SK-N-DZ (cell line): Measurements from ENCODE around the gene KRT37. TPM values are rescaled to one million over a fixed set of nuclear protein-coding genes. Genes with fewer than 3 reads are reported as not detected.

Experiments used
- DNase-seq: peaks from one replicate; pipeline ENCODE4 v3.0.0-alpha.2; 2015; ENCODE audit warnings: low spot score
- polyA plus RNA-seq, 2 experiments: library from polyadenylated mRNA; depleted of rRNA; stranded (reverse); fragments of >200 nt; gene quantifications; 2 replicates each; pipeline ENCODE4 v1.2.3, GENCODE V29; 2014

KRT37 gene
- polyA plus RNA-seq (2014; cell fraction: cytosol; rRNA removed) = not detected in 2 replicates
- not detected in 2 replicates for polyA plus RNA-seq (2014; cell fraction: nucleus; rRNA removed)

GRCh38 chr17:41424111-41424635, at the start of gene KRT37:
TSS of gene KRT37 (minus strand) at chr17:41424585. CDS start at chr17:41424523, 62 bp downstream.
- no peak for DNase-seq

- no peak for DNase-seq
Observed at GRCh38 chr17:41468346-41468745, 44.0 kb upstream of the KRT37 start.

GRCh38 chr17:41467561-41467960, 43.2 kb upstream of the KRT37 start:
- no peak for DNase-seq

GRCh38 chr17:41466988-41467387, 42.6 kb upstream of the KRT37 start, which contains the start of gene KRT32:
TSS of gene KRT32 (minus strand) at chr17:41467386. CDS start at chr17:41467325, 61 bp downstream.
- no peak for DNase-seq

GRCh38 chr17:41464682-41465081, 40.3 kb upstream of the KRT37 start:
- DNase-seq = no peak

GRCh38 chr17:41464173-41464572, 39.8 kb upstream of the KRT37 start:
- DNase-seq = no peak

- DNase-seq = no peak
Observed at GRCh38 chr17:41463746-41464145, 39.4 kb upstream of the KRT37 start.

- DNase-seq = no peak
Observed at GRCh38 chr17:41462705-41463104, 38.3 kb upstream of the KRT37 start.

GRCh38 chr17:41457676-41458075, 33.3 kb upstream of the KRT37 start:
- DNase-seq = no peak

- DNase-seq = no peak
Observed at GRCh38 chr17:41456204-41456603, 31.8 kb upstream of the KRT37 start.

- DNase-seq = no peak
Observed at GRCh38 chr17:41455236-41455635, 30.9 kb upstream of the KRT37 start.

- no peak for DNase-seq
Observed at GRCh38 chr17:41453066-41453465, 28.7 kb upstream of the KRT37 start.

- no peak for DNase-seq
Observed at GRCh38 chr17:41452281-41452680, 27.9 kb upstream of the KRT37 start.

GRCh38 chr17:41451154-41451728, 26.9 kb upstream of the KRT37 start:
- DNase-seq = no peak

- no peak for DNase-seq
Observed at GRCh38 chr17:41449008-41449407, 24.6 kb upstream of the KRT37 start.

- DNase-seq = no peak
Observed at GRCh38 chr17:41448506-41448905, 24.1 kb upstream of the KRT37 start.

- DNase-seq = no peak
Observed at GRCh38 chr17:41446806-41447205, 22.4 kb upstream of the KRT37 start.

GRCh38 chr17:41444640-41445039, 20.3 kb upstream of the KRT37 start:
- DNase-seq = no peak

GRCh38 chr17:41444186-41444585, 19.8 kb upstream of the KRT37 start:
- no peak for DNase-seq

GRCh38 chr17:41442739-41443138, 18.4 kb upstream of the KRT37 start:
- no peak for DNase-seq

- no peak for DNase-seq
Observed at GRCh38 chr17:41440531-41441033, 16.2 kb upstream of the KRT37 start, which contains the start of gene KRT38. TSS of gene KRT38 (minus strand) at chr17:41440983. CDS start at chr17:41440921, 62 bp downstream.

GRCh38 chr17:41439375-41439774, 15.0 kb upstream of the KRT37 start:
- DNase-seq = no peak

- DNase-seq = no peak
Observed at GRCh38 chr17:41437769-41438168, 13.4 kb upstream of the KRT37 start.
